Mesendoderm (in vitro differentiated cells): ENCODE data around the gene PPP1R10.

Source experiments
- DNase-seq: peaks from one replicate; pipeline ENCODE4 v3.0.0; 2013
- H2AK5ac ChIP-seq: 2 replicates; pipeline ENCODE4 v1.6.1; 2013; ENCODE audit warnings: low read length, inconsistent platforms
- H2BK120ac ChIP-seq: 2 replicates; pipeline ENCODE4 v1.6.1; 2013; ENCODE audit warnings: low read depth, mild to moderate bottlenecking, low read length, moderate library complexity, mixed read lengths
- H2BK15ac ChIP-seq: replicated peaks from 2 replicates; pipeline ENCODE4 v1.6.1; 2013; ENCODE audit warnings: low read depth, mild to moderate bottlenecking, moderate library complexity
- H2BK5ac ChIP-seq: 2 replicates; pipeline ENCODE4 v1.6.1; 2013; ENCODE audit warnings: low read length, inconsistent platforms
- H3K18ac ChIP-seq: 2 replicates; pipeline ENCODE4 v1.6.1; 2013; ENCODE audit warnings: mild to moderate bottlenecking, low read length, mixed read lengths
- H3K23ac ChIP-seq: one replicate; pipeline ENCODE4 v1.6.1; 2013; ENCODE audit warnings: low read length
- H3K27ac ChIP-seq: 2 replicates; pipeline ENCODE4 v1.5.1; 2013; ENCODE audit warnings: low read depth, mild to moderate bottlenecking, inconsistent platforms, low read length, moderate library complexity
- H3K27me3 ChIP-seq: 2 replicates; pipeline ENCODE4 v1.6.1; 2013; ENCODE audit warnings: low read length, control low read depth, mild to moderate bottlenecking, inconsistent platforms; ENCODE audit not compliant: insufficient read depth, poor library complexity
- H3K36me3 ChIP-seq: 2 replicates; pipeline ENCODE4 v1.6.1; 2013; ENCODE audit warnings: low read length, inconsistent platforms; ENCODE audit not compliant: control insufficient read depth, insufficient read depth
- H3K4ac ChIP-seq: one replicate; pipeline ENCODE4 v1.6.1; 2013; ENCODE audit warnings: low read depth, mild to moderate bottlenecking, low read length, moderate library complexity
- H3K4me1 ChIP-seq: 2 replicates; pipeline ENCODE4 v1.6.1; 2013; ENCODE audit warnings: low read depth, low read length, inconsistent platforms; ENCODE audit not compliant: control insufficient read depth
- H3K4me2 ChIP-seq: 2 replicates; pipeline ENCODE4 v1.6.1; 2013; ENCODE audit warnings: low read length
- H3K4me3 ChIP-seq: 2 replicates; pipeline ENCODE4 v1.5.1; 2013; ENCODE audit warnings: mild to moderate bottlenecking, low read length
- H3K56ac ChIP-seq: one replicate; pipeline ENCODE4 v1.6.1; 2013; ENCODE audit warnings: low read length
- H3K79me1 ChIP-seq: 2 replicates; pipeline ENCODE4 v1.6.1; 2013; ENCODE audit warnings: low read length, inconsistent platforms
- H3K79me2 ChIP-seq: 2 replicates; pipeline ENCODE4 v1.6.1; 2013; ENCODE audit warnings: mild to moderate bottlenecking, low read length; ENCODE audit not compliant: control insufficient read depth, insufficient read depth
- H3K9ac ChIP-seq: 2 replicates; pipeline ENCODE4 v1.6.1; 2013; ENCODE audit warnings: low read length, inconsistent platforms
- H4K5ac ChIP-seq: one replicate; pipeline ENCODE4 v1.6.1; 2013; ENCODE audit warnings: low read length
- H4K8ac ChIP-seq: one replicate; pipeline ENCODE4 v1.6.1; 2013; ENCODE audit warnings: low read depth, mild to moderate bottlenecking, control low read depth, low read length, moderate library complexity
- WGBS: extraction: QIAGEN DNeasy Blood & Tissue Kit; methylation state at CpG from one replicate; pipeline ENCODE4 v1.1.7; 2013; ENCODE audit warnings: low lambda C conversion rate, missing lambda C conversion rate; ENCODE audit not compliant: insufficient coverage; ENCODE audit errors: extremely low coverage; 5-methylcytosine and 5-hydroxymethylcytosine counted together

PPP1R10 gene

GRCh38 chr6:30565772-30566171 is 51.3 kb downstream of the PPP1R10 start:
- no peak for DNase-seq
- Histone ChIP-seq H3K4ac (no peak overlapping the region), H3K4me2 (no peak overlapping the region), H3K36me3 (peaks cover 14% of the 10 kb centered on the region), H3K27me3 (no peaks in the 10 kb centered on the region), H3K4me3 (no peak overlapping the region), H2BK15ac (no peak overlapping the region), H3K4me1 (peaks cover 2% of the 10 kb centered on the region), H2BK5ac (no peak overlapping the region), H3K18ac (no peak overlapping the region), H3K79me1 (peaks cover 3% of the 10 kb centered on the region), H4K8ac (no peak overlapping the region), H3K56ac (no peak overlapping the region), H2AK5ac (no peak overlapping the region), H3K9ac (no peak overlapping the region), H3K23ac (no peak overlapping the region), H2BK120ac (no peak overlapping the region), H3K27ac (no peak overlapping the region), H4K5ac (no peak overlapping the region), H3K79me2 (no peaks in the 10 kb centered on the region)

DNA sequence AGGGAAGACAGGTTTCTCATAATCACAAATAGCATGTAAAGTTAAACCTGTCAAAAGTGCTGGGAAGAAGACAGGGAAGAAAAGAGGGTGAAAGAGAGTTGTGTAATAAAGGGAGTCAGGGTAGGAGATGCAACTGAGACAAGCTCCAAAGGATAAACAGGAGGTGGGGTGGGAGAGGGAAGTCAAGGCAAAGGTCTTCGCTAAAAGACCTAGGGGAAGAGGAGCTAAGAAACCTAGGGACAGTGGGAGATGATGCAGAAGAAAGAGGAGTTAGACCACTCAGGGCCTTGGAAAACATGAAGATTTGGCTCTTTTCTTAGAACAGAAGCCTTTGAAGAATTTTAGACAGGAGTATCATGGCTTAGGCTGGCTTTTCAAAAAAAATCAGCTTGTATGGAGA is 52.9 kb downstream of the PPP1R10 start:
- Histone ChIP-seq H3K23ac (no peak overlapping the region), H3K27me3 (no peaks in the 10 kb centered on the region), H3K4ac (no peak overlapping the region), H3K79me2 (no peaks in the 10 kb centered on the region), H3K4me1 (no peaks in the 10 kb centered on the region), H4K8ac (no peak overlapping the region), H2AK5ac (no peak overlapping the region), H3K18ac (no peak overlapping the region), H3K9ac (no peak overlapping the region), H3K4me2 (no peak overlapping the region), H3K36me3 (peaks cover 14% of the 10 kb centered on the region), H4K5ac (no peak overlapping the region), H3K4me3 (no peak overlapping the region), H2BK120ac (no peak overlapping the region), H3K56ac (no peak overlapping the region), H3K27ac (no peak overlapping the region), H3K79me1 (peaks cover 3% of the 10 kb centered on the region), H2BK5ac (no peak overlapping the region), H2BK15ac (no peak overlapping the region)
- no peak for DNase-seq
- no CpG with 5 or more reads among the region's 1 CpG for WGBS

GRCh38 chr6:30562470-30563425 is 54.3 kb downstream of the PPP1R10 start:
- Histone ChIP-seq H3K79me1 (peaks cover 7% of the 10 kb centered on the region), H3K4me1 (no peaks in the 10 kb centered on the region), H3K23ac (no peak overlapping the region), H2BK120ac (no peak overlapping the region), H3K36me3 (peaks cover 14% of the 10 kb centered on the region), H4K5ac (no peak overlapping the region), H4K8ac (no peak overlapping the region), H2AK5ac (no peak overlapping the region), H3K79me2 (peaks cover 8% of the 10 kb centered on the region), H3K4me2 (no peak overlapping the region), H3K18ac (no peak overlapping the region), H2BK5ac (no peak overlapping the region), H3K4me3 (no peak overlapping the region), H3K4ac (no peak overlapping the region), H3K27ac (no peak overlapping the region), H3K9ac (no peak overlapping the region), H3K27me3 (no peaks in the 10 kb centered on the region), H2BK15ac (no peak overlapping the region), H3K56ac (no peak overlapping the region)
- WGBS, result no CpG with 5 or more reads among the region's 14 CpGs
- no peak for DNase-seq

DNA sequence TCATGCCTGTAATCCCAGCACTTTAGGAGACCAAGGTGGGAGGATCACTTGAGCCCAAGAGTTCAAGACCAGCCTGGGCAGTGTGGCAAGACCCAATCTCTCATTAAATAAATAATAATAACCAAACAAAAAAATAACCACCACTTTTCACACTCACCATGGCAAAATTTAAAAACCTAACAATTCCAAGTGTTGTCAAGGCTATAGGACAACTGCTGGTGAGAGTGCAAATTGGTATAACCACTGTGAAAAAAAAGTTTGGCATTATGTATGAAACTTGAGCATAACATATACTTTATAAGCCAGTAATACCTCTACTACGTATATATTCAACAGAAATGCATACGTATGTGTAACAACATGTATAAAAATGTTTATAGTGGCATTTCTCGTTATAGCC is 56.1 kb downstream of the PPP1R10 start:
- Histone ChIP-seq H2AK5ac (no peak overlapping the region), H3K79me1 (peaks cover 9% of the 10 kb centered on the region), H3K56ac (no peak overlapping the region), H3K9ac (no peak overlapping the region), H3K4me1 (no peaks in the 10 kb centered on the region), H3K27me3 (no peaks in the 10 kb centered on the region), H3K4me3 (no peak overlapping the region), H3K4me2 (no peak overlapping the region), H4K5ac (no peak overlapping the region), H3K27ac (no peak overlapping the region), H3K79me2 (peaks cover 13% of the 10 kb centered on the region), H2BK15ac (no peak overlapping the region), H2BK120ac (no peak overlapping the region), H4K8ac (no peak overlapping the region), H3K18ac (no peak overlapping the region), H2BK5ac (no peak overlapping the region), H3K36me3 (peaks cover 14% of the 10 kb centered on the region), H3K23ac (no peak overlapping the region), H3K4ac (no peak overlapping the region)
- WGBS, result no CpG with 5 or more reads among the region's 3 CpGs
- DNase-seq, result no peak

DNA sequence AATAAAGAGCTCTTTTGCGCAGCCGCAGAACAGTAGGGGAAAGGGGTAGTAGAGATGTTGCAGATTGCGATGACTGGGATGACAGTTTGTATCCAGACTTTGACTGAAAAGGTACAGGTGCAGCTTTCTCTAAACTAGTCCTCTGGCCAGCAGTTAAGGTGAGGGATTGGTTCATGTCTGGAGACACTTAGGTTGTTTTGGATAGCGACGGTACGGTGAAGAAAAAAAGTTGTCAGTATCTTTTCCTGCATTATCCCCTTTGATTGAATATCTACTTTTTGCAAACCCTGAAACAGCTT is 59.4 kb downstream of the PPP1R10 start:
- Histone ChIP-seq H3K9ac (peak overlapping the region; percentile 95), H4K5ac (no peak overlapping the region), H3K36me3 (peaks cover 10% of the 10 kb centered on the region), H3K27ac (no peak overlapping the region), H3K4me3 (peak overlapping the region; percentile 88), H3K4me1 (no peaks in the 10 kb centered on the region), H3K79me2 (peaks cover 21% of the 10 kb centered on the region), H3K18ac (peak overlapping the region; percentile 3), H3K4ac (no peak overlapping the region), H2BK5ac (no peak overlapping the region), H3K79me1 (peaks cover 18% of the 10 kb centered on the region), H4K8ac (no peak overlapping the region), H3K4me2 (peak overlapping the region; percentile 98), H3K27me3 (no peaks in the 10 kb centered on the region), H3K23ac (peak overlapping the region; percentile 24), H2BK120ac (no peak overlapping the region), H3K56ac (peak overlapping the region; percentile 98), H2AK5ac (no peak overlapping the region), H2BK15ac (no peak overlapping the region)
- WGBS, result no CpG with 5 or more reads among the region's 6 CpGs
- no peak for DNase-seq
